Measurements from ENCODE around the gene SESN2. TPM values are rescaled to one million over a fixed set of nuclear protein-coding genes. Genes with fewer than 3 reads are reported as not detected.

SESN2 gene
- total and polyA plus RNA-seq, 10 of the 15 experiments (the other 5 are each of a cell fraction or from before 2014, with no cell fraction given), result 1.5 to 40.9 (median 17.8) TPM

DNA sequence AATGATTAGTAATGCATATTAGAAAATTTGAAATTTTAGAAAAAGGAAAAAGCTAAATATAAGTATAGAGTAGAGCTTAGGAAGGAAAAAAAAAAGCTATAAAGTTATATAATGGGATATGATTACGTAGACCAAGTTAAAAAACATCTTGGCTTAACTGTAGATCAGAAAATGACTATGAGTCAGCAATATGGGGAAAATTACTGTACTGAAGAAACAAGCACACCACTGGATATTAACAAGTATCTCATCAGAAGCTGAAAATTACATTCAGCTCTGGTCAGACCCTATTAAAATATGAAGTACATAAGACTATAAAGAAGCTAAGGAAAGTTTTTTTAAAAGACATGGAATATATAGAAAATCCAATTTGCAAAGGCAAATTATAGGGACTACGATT, 46.0 kb upstream of the SESN2 start:
- in situ Hi-C loops (cut with MboI) (no loop called here), intact Hi-C loops (cut with micrococcal nuclease; ENCODE audit: unreplicated experiment) (loop anchor here (10.0 kb wide), 1 partner anchor 199 kb away; no protein-coding TSS in a partner anchor)
- Histone ChIP-seq H3K4me2 (ENCODE audit: control insufficient read depth, insufficient read depth) (no peak overlapping the region), H3K9me3 (replicated peaks; ENCODE audit: control insufficient read depth, insufficient read depth, low read length) (no peaks in the 10 kb centered on the region), H3K79me2 (ENCODE audit: control insufficient read depth, insufficient read depth, low read length) (no peaks in the 10 kb centered on the region; the same call in 1 of the 2 replicates), H4K20me1 (ENCODE audit: control insufficient read depth, insufficient read depth) (no peaks in the 10 kb centered on the region), H3K27me3 (replicated peaks in 1 of 2; ENCODE audit: control insufficient read depth in 2 of 2, insufficient read depth in 2 of 2, low read length in 1 of 2) (no peaks in the 10 kb centered on the region), H2AFZ (ENCODE audit: control insufficient read depth, low read depth, low read length) (no peak overlapping the region), H3K27ac (ENCODE audit: control insufficient read depth, insufficient read depth) (no peak overlapping the region), H3K9ac (ENCODE audit: control insufficient read depth, insufficient read depth, low read length) (no peak overlapping the region), H3K4me3 (no peak overlapping the region), H3K4me1 (ENCODE audit: control insufficient read depth, insufficient read depth, low read length) (no peaks in the 10 kb centered on the region), H3K36me3 (ENCODE audit: control insufficient read depth in 2 of 2, insufficient read depth in 2 of 2, low read length in 1 of 2) (peaks cover 3 to 15% of the 10 kb centered on the region in 2 experiments; a peak in 3 of 4 replicates)
- no peak for DNase-seq (ENCODE audit: low read depth, low spot score)
- no TSS peak for BruUV-seq (replicated peaks)
- ATAC-seq, result no peak
- 69% methylated on average over 2 of the region's 2 CpGs for WGBS (ENCODE audit: insufficient coverage, insufficient replicate concordance, low lambda C conversion rate, missing lambda C conversion rate)
- RAD21 ChIA-PET (ENCODE audit: unreplicated experiment), result interaction anchor here (0.8 to 7.5 kb wide), 4 partner anchors 22 to 355 kb away, joined by 3 to 207 read pairs (median 4); partner anchors contain the start of gene EYA3
- CTCF ChIA-PET, result interaction anchor here (0.8 to 10.1 kb wide), 9 partner anchors 12 to 544 kb away, joined by 3 to 317 read pairs (median 3); partner anchors contain the start of gene EYA3
- POLR2A ChIA-PET, result interaction anchor here (0.6 to 1.1 kb wide), 3 partner anchors 14 to 103 kb away, joined by 3 to 4 read pairs (median 3); no protein-coding TSS in a partner anchor
- SMC1A ChIA-PET (ENCODE audit: uncharacterized antibody, unreplicated experiment), result interaction anchor here (0.6 to 22.7 kb wide), 14 partner anchors 11 to 356 kb away, joined by 3 to 445 read pairs (median 4); partner anchors contain the start of genes ATP5IF1 and EYA3
- no peak for FAIRE-seq
- TF ChIP-seq EP300 (IDR thresholded peaks at IDR 0.05; ENCODE audit: borderline replicate concordance in 1 of 2, control insufficient read depth in 1 of 2, low read depth in 2 of 2, low read length in 2 of 2) (no peak), PML (IDR thresholded peaks at IDR 0.05; ENCODE audit: low read length) (no peak), ZNF274 (IDR thresholded peaks at IDR 0.05; ENCODE audit: insufficient read depth, insufficient read length) (no peak), BACH1 (IDR thresholded peaks at IDR 0.05; ENCODE audit: borderline replicate concordance) (no peak), CBX3 (IDR thresholded peaks at IDR 0.05; ENCODE audit: borderline replicate concordance, low read depth) (no peak), SRF (IDR thresholded peaks at IDR 0.05; ENCODE audit: low read depth in 2 of 2, low read length in 2 of 2) (no peak), STAT3 (IDR thresholded peaks at IDR 0.05; ENCODE audit: low read depth, low read length) (no peak)
- TF ChIP-seq, protein P1, sequence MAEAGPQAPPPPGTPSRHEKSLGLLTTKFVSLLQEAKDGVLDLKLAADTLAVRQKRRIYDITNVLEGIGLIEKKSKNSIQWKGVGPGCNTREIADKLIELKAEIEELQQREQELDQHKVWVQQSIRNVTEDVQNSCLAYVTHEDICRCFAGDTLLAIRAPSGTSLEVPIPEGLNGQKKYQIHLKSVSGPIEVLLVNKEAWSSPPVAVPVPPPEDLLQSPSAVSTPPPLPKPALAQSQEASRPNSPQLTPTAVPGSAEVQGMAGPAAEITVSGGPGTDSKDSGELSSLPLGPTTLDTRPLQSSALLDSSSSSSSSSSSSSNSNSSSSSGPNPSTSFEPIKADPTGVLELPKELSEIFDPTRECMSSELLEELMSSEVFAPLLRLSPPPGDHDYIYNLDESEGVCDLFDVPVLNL (IDR thresholded peaks at IDR 0.05; ENCODE audit: low read depth, low read length), result no peak

Data from GM12878 (cell line).